ENCODE data around the gene SLC6A9.

Gene SLC6A9

GRCh38 chr1:44012404-44012803 lies 18.9 kb downstream of the SLC6A9 start:
- H3K4me3 ChIP-seq (replicated peaks in 1 of 2; ENCODE audit: low read depth in 2 of 2, low read length in 2 of 2) = no peak overlapping the region

GRCh38 chr1:44010935-44011471 lies 20.3 kb downstream of the SLC6A9 start:
- no peak for TF ChIP-seq CTCF (IDR thresholded peaks at IDR 0.05; ENCODE audit: low read depth, low read length)
- H3K4me3 ChIP-seq (replicated peaks in 1 of 2; ENCODE audit: low read depth in 2 of 2, low read length in 2 of 2) = no peak overlapping the region
- no peak for DNase-seq (ENCODE audit: low read depth in 2 of 2)

More at GRCh38 chr1:44012404-44012803, 18.9 kb downstream of the SLC6A9 start:
- TF ChIP-seq CTCF (IDR thresholded peaks at IDR 0.05; ENCODE audit: low read depth, low read length) = no peak
- DNase-seq (ENCODE audit: low read depth in 2 of 2) = no peak

GRCh38 chr1:44008259-44008658 lies 23.0 kb downstream of the SLC6A9 start:
- H3K4me3 ChIP-seq (replicated peaks in 1 of 2; ENCODE audit: low read depth in 2 of 2, low read length in 2 of 2) = no peak overlapping the region
- no peak for DNase-seq (ENCODE audit: low read depth in 2 of 2)
- TF ChIP-seq CTCF (IDR thresholded peaks at IDR 0.05; ENCODE audit: low read depth, low read length) = no peak

GRCh38 chr1:44002606-44003157 lies 28.6 kb downstream of the SLC6A9 start:
- DNase-seq (ENCODE audit: low read depth in 2 of 2) = no peak
- H3K4me3 ChIP-seq (replicated peaks in 1 of 2; ENCODE audit: low read depth in 2 of 2, low read length in 2 of 2) = no peak overlapping the region
- no peak for TF ChIP-seq CTCF (IDR thresholded peaks at IDR 0.05; ENCODE audit: low read depth, low read length)

GRCh38 chr1:44002165-44002564 lies 29.1 kb downstream of the SLC6A9 start:
- no peak for DNase-seq (ENCODE audit: low read depth in 2 of 2)
- TF ChIP-seq CTCF (IDR thresholded peaks at IDR 0.05; ENCODE audit: low read depth, low read length) = no peak
- H3K4me3 ChIP-seq (replicated peaks in 1 of 2; ENCODE audit: low read depth in 2 of 2, low read length in 2 of 2) = no peak overlapping the region

GRCh38 chr1:44000122-44000665 lies 31.1 kb downstream of the SLC6A9 start:
- no peak for DNase-seq (ENCODE audit: low read depth in 2 of 2)
- TF ChIP-seq CTCF (IDR thresholded peaks at IDR 0.05; ENCODE audit: low read depth, low read length) = no peak

More at GRCh38 chr1:44000122-44000665, 31.1 kb downstream of the SLC6A9 start:
- no peak overlapping the region for H3K4me3 ChIP-seq (replicated peaks in 1 of 2; ENCODE audit: low read depth in 2 of 2, low read length in 2 of 2)

All from cardiac fibroblast (primary cell).